Left kidney (tissue), 2 donors: ENCODE measurements around the gene IRF2. TPM values are rescaled to one million over a fixed set of nuclear protein-coding genes. Genes with fewer than 3 reads are reported as not detected.
"Not testable (repeated sequence)": the region's sequence is repeated elsewhere in the genome, so short reads cannot be mapped to it uniquely, and the experiment has no call there.

Source experiments
- DNase-seq: peaks from one replicate; pipeline ENCODE4 v3.0.0-alpha.2; 2013
- polyA plus RNA-seq: library from polyadenylated mRNA; unstranded; fragments of 120-200 nt; gene quantifications from one replicate; pipeline ENCODE4 v1.2.1, GENCODE V29; 2013; ENCODE audit not compliant: insufficient read length

IRF2 gene
- polyA plus RNA-seq, 1 donor, result 28.9 TPM

GRCh38 chr4:184389978-184390900, 84.1 kb downstream of the IRF2 start:
- DNase-seq, result no peak

- DNase-seq, result no peak
Observed at GRCh38 chr4:184388106-184388505, 86.2 kb downstream of the IRF2 start.

- DNase-seq, result no peak
Observed at GRCh38 chr4:184387351-184387750, 87.0 kb downstream of the IRF2 start.

- no peak for DNase-seq
Observed at GRCh38 chr4:184386271-184386781, 88.0 kb downstream of the IRF2 start.

- no peak for DNase-seq
Observed at GRCh38 chr4:184385705-184386141, 88.6 kb downstream of the IRF2 start.

- no peak for DNase-seq
Observed at GRCh38 chr4:184384810-184385557, 89.4 kb downstream of the IRF2 start.

GRCh38 chr4:184384056-184384809, 90.1 kb downstream of the IRF2 start:
- no peak for DNase-seq

GRCh38 chr4:184383497-184384055, 90.8 kb downstream of the IRF2 start:
- DNase-seq, result no peak

GRCh38 chr4:184382189-184382846, 92.0 kb downstream of the IRF2 start:
- DNase-seq, result no peak

- no peak for DNase-seq
Observed at GRCh38 chr4:184380707-184381106, 93.6 kb downstream of the IRF2 start.

- DNase-seq, result not testable (repeated sequence)
Observed at GRCh38 chr4:184380214-184380613, 94.1 kb downstream of the IRF2 start.

- DNase-seq, result no peak
Observed at GRCh38 chr4:184376923-184377322, 97.4 kb downstream of the IRF2 start.

GRCh38 chr4:184376126-184376838, 98.1 kb downstream of the IRF2 start:
- DNase-seq, result no peak

- DNase-seq, result not testable (repeated sequence)
Observed at GRCh38 chr4:184375623-184376022, 98.7 kb downstream of the IRF2 start.

- no peak for DNase-seq
Observed at GRCh38 chr4:184375027-184375426, 99.3 kb downstream of the IRF2 start.

GRCh38 chr4:184373886-184374405, 100.4 kb downstream of the IRF2 start:
- no peak for DNase-seq

GRCh38 chr4:184371390-184371787, 103.0 kb downstream of the IRF2 start:
- no peak for DNase-seq

GRCh38 chr4:184370711-184371389, 103.5 kb downstream of the IRF2 start:
- DNase-seq, result no peak

- DNase-seq, result no peak
Observed at GRCh38 chr4:184369871-184370270, 104.5 kb downstream of the IRF2 start.

GRCh38 chr4:184368731-184369130, 105.6 kb downstream of the IRF2 start:
- DNase-seq, result no peak
